DMS153 (cell line): ENCODE results near the gene FCRL1.

ENCODE experiments used
- DNase-seq: peaks from one replicate; lab custom pipeline; 2025; lab: John Stamatoyannopoulos, UW

The FCRL1 gene, protein sequence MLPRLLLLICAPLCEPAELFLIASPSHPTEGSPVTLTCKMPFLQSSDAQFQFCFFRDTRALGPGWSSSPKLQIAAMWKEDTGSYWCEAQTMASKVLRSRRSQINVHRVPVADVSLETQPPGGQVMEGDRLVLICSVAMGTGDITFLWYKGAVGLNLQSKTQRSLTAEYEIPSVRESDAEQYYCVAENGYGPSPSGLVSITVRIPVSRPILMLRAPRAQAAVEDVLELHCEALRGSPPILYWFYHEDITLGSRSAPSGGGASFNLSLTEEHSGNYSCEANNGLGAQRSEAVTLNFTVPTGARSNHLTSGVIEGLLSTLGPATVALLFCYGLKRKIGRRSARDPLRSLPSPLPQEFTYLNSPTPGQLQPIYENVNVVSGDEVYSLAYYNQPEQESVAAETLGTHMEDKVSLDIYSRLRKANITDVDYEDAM

DNA sequence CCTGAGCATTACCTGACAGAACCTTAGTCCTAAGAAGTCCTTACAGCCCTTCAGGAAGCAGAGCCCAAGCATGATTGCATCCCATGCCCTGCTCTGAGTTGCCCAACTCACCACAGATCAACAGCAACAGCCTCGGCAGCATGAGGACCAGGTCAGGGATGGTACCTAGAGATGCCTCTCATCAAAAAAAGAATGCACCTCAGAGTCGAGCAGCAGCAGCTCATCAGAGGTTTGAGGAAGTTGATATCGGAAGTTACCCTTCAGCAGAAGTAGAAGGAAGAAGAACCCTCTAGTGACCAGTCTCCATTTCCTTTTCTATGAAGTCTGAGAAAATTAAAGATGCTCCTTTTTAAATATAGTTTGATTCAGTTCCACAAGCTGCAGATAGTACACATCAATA lies at the start of gene FCRL1:
FCRL1 (minus strand) TSS at position 225 of the 400 bp plus-strand sequence; CDS start at position 142, 83 bp downstream.
- DNase-seq: no peak

- DNase-seq: no peak
Observed at GRCh38 chr1:157868654-157869053, 48.7 kb upstream of the FCRL1 start.

- no peak for DNase-seq
Observed at GRCh38 chr1:157862114-157863070, 42.5 kb upstream of the FCRL1 start.

DNA sequence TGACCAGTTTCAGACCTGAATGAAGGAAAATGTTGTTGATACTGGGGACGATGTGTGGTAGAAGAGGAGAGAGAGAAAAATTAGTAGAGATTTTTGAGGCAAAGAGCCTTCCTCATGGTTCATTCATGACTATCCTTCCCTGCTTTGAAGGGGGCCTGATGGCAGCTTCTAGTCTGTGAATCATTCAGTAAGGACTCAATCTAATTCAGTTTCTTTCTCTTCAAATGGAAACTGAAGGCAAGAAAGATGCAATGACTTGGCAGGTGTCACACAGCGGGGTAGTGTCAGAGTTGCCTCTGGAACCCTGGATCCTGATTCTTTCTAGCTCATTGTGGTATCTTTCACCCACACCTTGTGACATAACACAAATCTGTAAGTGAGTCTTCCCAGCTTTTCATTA lies 36.6 kb upstream of the FCRL1 start:
- DNase-seq: no peak

DNA sequence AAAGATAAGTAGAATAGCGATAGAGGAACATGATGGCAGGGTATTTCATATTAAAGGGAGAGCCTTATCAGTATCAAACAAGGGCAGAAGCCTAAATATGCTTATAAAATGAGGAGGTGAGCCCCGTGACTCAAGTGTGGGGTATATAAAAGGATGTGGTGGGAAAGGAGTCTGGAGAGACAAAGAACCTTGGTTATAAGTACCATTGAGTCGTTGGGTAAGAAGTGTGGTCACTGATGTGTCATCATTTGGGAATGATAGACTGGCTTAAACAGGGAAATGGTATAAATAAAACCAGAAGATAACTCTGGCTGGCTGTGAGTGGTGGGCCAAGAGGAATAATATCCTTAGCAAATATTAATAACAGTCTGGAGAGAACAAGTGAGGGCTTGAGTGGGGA lies 32.6 kb upstream of the FCRL1 start:
- no peak for DNase-seq

DNA sequence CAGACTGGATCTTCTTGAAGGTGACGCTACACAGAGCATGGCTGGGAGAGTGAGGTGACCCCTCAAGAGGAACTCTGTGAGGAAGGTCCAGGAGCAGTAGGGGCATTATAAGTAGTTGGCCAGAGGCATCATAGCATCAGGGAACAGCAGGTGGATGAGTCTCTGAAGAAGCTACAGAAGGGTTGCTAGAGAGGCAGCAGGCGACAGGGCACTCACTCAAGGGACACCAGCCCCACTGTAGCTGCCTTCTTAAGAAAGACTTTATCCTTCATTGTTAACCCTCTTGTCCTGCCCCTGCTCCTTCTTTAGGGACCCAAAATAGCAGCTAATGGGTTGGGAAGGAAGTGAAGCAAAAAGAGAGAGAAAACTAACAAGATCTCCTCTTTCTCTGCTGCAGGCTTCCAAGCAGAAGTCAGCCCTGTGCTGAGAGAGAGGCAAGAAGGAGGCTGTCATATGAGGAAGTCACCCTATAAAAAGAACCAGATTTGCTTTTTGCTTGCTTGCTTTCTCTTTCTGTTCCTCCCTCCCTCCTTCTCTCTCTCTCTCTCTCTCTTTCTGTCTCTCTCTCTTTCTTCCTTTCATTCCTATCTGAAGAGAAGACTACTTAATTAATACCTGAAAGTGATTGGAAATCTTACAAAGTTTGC lies 29.4 kb upstream of the FCRL1 start:
- DNase-seq: no peak

DNA sequence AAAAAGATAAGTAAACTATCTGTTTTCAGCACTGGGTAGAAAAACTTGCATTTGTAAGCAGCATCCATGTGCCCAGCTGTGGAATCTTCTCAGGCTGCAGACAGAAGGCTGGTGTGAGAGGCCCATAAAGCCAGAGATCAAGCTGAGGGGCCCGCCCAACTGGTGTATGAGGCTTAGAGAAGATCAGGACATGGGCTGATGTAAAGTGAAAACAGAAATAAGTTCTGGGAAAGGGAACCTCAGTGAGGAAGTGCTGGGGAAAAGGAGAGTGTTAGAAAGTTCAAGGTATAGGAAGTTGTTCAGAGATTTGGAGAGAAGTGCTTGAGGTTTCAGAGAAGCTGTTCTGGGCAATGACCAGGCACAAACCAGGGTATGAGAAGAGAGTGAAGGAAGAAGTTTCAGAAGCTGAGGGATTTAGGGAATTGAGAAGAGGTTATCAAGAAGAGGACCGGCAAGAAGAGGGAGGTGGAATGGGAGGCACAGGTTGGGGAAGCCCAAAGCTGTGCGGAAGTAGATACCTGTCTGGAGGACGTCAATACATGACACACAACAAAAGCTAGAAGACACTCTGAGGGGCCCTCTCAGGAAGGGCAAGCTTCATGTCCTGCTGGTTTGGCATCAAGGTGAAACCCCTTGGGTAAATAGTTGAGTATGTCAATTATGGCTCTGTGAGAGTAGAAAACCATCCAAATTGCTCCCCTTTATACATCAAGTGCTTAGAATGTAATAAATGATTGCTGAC lies 24.3 kb upstream of the FCRL1 start:
- no peak for DNase-seq

GRCh38 chr1:157842939-157843338 lies 23.0 kb upstream of the FCRL1 start:
- no peak for DNase-seq

- DNase-seq: no peak
Observed at GRCh38 chr1:157841708-157842107, 21.8 kb upstream of the FCRL1 start, which contains the start of gene CD5L. Gene CD5L, minus strand, starts transcription at chr1:157841808. Its CDS starts 107 bp downstream, at chr1:157841701.

- DNase-seq: no peak
Observed at GRCh38 chr1:157838966-157839365, 19.0 kb upstream of the FCRL1 start.

DNA sequence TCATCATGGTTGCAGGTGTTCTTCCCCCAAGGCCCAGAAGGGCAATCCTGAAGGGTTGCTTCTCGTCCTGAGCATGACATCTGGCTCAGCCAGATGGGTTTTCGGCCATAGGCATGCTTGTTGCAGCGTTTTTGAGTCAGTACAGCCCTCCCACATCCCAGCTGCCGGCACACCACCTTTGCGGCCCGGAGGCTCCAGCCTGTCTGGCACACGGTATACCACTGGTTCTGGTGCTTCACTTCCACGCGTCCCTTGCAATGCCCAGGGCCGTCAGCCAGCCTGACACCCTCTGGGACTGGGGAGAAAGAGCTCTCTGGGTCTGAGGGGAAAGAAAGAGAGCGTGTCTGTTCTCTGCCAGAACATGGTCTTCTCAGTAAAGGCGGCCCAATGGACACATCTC lies 14.5 kb upstream of the FCRL1 start:
- no peak for DNase-seq

- no peak for DNase-seq
Observed at GRCh38 chr1:157833145-157833544, 13.2 kb upstream of the FCRL1 start.

GRCh38 chr1:157831968-157832626 lies 12.2 kb upstream of the FCRL1 start:
- DNase-seq: no peak

- no peak for DNase-seq
Observed at GRCh38 chr1:157830887-157831286, 11.0 kb upstream of the FCRL1 start.

DNA sequence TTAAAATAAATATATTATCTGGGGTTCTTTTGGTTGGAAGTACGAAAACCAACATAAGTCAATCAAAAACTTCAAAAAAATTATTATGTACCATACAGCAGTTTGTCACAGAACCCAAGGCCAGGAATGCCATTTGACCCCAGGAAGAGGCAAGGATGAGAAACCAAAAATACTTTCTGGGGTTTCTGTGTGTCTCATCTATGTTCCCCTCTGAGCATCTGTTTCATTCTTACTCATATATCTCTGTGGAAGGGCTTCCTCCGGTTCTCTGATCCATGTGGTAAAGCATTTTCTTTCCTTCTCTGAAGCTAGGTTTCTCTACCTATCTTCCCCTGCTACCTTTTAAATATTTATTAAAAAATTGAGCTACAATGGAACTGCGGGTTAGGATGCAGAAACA lies 9.8 kb upstream of the FCRL1 start:
- no peak for DNase-seq

- DNase-seq: no peak
Observed at GRCh38 chr1:157829210-157829609, 9.3 kb upstream of the FCRL1 start.

- DNase-seq: no peak
Observed at GRCh38 chr1:157820299-157820698, 379 bp upstream of the FCRL1 start.

DNA sequence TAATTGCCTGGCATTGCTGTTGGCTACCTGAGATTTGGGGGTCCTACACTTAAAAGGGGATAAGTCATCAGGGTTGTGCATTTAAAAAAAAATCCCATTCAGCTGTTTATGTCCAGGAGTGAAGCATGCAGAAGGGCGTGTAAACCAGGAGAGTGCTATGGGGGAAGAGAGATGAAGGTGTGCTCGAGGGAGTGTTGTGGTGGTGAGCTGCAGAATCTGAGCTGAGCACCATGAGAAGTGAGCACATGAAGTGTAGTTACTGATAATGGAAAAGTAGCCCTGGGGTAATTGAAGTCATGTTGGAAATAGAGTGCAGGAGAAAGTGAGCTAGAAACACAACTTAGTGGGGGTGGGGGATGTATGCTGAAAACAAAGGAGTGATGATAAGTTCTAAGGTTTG lies 705 bp downstream of the FCRL1 start:
- DNase-seq: no peak

GRCh38 chr1:157813269-157813668 lies 6.7 kb downstream of the FCRL1 start:
- no peak for DNase-seq

DNA sequence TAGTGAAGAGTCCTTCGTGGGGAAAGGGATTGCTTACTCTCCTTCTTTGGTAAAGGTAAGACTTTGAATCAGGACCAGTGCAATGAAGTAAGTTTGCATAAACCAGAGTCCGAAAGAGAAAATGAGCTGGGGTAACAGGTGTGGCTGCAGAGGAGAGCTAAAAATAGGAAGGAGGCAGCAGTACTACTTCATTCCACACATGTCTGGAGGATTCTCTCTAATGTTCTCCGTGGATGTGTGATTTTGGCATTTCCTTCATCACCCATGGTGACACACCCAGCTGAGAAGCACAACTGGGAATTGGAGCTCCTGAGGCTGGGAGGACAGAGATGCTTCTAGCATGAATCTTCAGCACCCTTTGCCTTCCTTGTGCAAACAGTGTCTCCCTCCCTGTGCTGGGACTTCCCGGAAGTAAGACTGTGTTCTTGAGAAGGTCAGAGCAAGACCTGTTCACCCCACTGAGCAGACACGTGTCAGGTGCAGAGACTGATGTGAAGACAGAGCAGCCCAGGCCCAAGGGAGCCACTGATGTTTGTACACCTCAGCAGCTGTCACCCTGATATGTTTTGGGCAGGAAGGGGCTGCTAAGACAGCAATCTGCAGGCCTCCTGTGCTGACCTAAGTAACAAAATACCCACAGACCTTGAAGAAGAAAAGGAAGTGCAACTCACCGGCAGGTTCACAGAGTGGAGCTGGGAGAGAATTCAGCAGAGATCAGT lies 13.3 kb downstream of the FCRL1 start:
- DNase-seq: no peak
